Measurements from ENCODE around the gene VWDE.

GRCh38 chr7:12436896-12437535 lies 33.4 kb upstream of the VWDE start:
- TF ChIP-seq, protein P1, sequence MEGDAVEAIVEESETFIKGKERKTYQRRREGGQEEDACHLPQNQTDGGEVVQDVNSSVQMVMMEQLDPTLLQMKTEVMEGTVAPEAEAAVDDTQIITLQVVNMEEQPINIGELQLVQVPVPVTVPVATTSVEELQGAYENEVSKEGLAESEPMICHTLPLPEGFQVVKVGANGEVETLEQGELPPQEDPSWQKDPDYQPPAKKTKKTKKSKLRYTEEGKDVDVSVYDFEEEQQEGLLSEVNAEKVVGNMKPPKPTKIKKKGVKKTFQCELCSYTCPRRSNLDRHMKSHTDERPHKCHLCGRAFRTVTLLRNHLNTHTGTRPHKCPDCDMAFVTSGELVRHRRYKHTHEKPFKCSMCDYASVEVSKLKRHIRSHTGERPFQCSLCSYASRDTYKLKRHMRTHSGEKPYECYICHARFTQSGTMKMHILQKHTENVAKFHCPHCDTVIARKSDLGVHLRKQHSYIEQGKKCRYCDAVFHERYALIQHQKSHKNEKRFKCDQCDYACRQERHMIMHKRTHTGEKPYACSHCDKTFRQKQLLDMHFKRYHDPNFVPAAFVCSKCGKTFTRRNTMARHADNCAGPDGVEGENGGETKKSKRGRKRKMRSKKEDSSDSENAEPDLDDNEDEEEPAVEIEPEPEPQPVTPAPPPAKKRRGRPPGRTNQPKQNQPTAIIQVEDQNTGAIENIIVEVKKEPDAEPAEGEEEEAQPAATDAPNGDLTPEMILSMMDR (IDR thresholded peaks at IDR 0.05) = no peak
- no peak for TF ChIP-seq POLR2A (IDR thresholded peaks at IDR 0.05)
- TF ChIP-seq POLR2AphosphoS5 (IDR thresholded peaks at IDR 0.05) = no peak
